Stimulated activated CD4-positive, alpha-beta T cell treated with anti-CD3 and anti-CD28 coated beads, Interleukin-4, amount 100 ng/mL, for 48 hours (primary cell): ENCODE measurements around the gene YTHDC2.
A peak's percentile ranks its signal among the peaks of the same experiment; 100 is the strongest.
"Not testable (repeated sequence)": the region's sequence is repeated elsewhere in the genome, so short reads cannot be mapped to it uniquely, and the experiment has no call there.

ENCODE experiments used
- DNase-seq, 2 donors: peaks; one replicate each; pipeline ENCODE4 v3.0.0-alpha.2; 2020; ENCODE audit warnings: low read depth in 2 of 2

The YTHDC2 gene

DNA sequence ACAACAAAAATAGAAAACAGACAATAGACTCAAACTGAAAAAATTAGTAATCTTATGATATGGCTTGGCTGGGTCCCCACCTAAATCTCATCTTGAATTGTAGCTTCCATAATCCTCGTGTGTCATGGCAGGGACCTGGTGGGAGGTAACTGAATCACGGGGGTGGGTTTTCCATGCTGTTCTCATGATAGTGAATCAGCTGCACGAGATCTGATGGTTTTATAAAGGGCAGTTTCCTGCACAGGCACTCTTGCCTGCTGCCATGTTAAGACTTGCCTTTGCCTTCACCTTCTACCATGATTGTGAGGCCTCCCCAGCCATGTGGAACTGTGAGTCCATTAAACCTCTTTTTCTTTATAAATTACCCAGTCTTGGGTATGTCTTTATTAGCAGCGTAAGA is 89.8 kb downstream of the YTHDC2 start:
- DNase-seq, result not testable (repeated sequence)

DNA sequence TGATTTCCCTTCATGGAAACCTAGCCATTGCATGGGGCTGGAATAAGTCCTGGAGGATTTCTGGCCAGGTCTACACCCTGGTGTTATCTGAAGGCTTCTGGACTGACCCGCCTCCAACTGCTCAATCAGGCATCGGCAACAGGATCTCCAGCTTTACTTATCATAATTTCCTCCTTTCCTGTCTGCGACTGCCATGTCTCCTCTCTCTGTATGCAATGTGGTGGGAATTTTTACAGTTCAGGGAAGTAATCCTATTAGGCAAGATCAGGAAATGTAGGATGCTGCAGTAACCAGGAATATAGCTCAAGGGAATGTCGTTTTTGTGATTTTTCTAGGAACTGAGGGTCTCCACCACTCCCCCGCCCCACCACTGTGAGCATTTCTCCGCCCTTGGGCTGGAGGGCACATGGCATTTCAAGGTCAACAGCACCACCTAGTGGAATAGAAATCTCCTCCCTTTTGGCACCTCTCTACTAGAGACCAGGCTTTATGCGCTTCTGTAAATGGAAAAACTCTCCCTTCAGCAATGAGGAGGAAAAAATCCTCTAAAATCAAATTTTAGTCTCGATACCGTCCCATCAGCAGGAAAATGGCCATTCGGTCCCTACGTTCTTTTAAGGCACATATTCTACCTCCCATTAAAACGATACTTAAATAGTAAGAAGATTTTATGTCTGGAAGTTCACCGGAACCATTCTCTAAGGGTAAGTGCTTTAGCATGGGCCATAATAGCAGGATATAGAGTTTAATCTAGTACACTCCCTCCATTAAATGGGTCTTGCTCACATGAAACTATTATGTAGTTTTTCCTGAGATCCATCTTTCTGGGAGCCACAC is 93.0 kb downstream of the YTHDC2 start:
- DNase-seq, result peak; percentile 4 to 15

DNA sequence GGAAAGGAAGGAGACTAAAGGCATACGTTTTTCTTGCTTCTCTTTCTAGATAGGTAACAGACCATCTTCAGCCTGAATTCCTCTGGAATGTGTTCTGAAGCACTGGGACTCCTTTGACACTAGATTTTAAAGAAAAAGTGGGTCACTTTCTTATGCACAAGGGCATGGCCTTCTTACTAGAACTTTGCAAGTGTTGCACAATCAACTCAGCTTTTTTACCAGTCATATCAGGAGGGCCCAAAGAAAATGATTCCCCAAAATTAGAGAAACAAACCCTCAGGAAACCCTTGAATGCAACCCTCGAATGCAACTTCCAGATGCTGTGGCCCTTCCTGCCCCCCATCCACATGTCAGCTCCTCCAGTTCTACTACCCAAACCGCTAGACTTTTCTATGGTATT is 93.9 kb downstream of the YTHDC2 start:
- no peak for DNase-seq

DNA sequence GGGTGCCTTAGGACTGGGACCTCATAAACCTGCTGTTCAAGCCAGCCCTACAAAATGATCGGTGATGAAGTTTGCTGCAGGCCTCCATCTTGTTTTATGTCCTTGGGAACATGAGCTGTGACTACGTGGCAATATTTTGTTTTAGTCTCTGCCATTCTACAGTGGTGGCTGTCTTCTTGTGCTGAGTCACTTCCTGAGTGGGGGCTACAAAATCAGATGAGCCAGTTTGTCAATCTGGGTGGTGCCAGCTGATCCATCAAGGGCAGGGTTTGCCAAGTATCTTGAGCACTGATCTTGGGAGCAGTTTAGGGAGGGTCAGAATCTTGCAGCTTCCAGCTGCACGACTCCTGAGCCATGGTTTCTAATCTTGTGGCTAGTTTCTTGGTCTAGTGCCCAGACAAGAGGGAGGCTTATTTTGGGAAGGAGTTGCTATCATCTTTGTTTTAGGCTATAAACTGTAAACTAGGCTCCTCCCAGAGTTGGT is 94.7 kb downstream of the YTHDC2 start:
- DNase-seq, result no peak

DNA sequence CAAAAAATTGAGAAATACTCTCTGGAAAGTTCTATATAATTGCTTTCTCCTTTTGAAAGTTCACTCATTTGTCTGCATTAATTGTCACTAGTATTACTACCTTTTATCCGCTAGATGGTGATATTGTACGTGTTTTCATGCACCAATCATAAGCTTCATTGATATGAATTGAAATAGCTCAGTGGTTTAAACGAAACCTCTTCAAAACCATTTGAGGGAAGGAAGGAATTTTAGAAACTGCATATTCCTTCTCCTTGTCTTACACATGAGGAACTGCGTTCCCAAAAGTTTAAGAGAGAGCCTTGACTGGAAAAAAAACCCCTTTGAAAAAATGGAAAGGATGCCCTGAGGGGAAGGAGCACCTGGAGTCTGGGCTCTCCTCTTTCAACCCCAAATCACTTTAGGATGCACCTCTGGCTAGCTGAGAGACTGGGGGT is 98.6 kb downstream of the YTHDC2 start:
- DNase-seq, result no peak

DNA sequence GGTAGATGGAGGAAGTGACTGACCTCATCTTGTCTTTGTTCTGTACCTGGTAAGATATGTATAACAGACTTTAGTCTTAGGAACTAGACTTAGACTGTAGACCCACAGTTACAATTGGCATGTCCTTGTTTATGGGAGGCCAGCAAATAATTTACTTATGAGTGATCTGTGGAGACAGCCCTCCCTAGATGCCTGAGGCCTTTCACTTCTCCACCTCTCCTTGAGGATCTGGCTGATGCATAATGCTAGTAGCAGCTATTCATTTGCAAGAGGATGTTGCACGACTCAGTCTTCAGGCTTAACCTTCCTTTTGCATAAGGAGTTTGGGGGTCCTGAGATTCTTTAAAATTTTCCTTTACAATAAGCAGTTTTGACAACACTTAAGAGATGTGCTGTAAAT is 100.7 kb downstream of the YTHDC2 start:
- DNase-seq, result no peak

DNA sequence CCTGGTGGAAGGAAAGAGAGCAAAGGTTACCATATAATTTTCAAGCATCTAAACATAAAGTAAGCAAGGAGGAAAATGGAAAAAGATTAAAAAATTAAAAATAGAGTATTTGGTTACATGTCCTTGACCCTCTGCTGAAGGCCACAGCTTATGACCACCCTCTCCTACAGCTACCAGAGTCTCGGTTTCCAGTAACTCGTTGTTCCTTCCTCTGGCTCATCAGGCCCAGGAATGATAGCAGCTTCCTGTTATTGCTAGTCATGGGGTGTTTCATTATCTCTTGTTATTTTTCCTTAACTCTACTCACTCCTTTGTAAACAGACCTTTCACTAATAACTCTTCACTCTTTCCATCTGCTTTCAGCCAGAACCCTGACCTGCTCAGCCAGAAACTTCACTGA is 102.2 kb downstream of the YTHDC2 start:
- no peak for DNase-seq

DNA sequence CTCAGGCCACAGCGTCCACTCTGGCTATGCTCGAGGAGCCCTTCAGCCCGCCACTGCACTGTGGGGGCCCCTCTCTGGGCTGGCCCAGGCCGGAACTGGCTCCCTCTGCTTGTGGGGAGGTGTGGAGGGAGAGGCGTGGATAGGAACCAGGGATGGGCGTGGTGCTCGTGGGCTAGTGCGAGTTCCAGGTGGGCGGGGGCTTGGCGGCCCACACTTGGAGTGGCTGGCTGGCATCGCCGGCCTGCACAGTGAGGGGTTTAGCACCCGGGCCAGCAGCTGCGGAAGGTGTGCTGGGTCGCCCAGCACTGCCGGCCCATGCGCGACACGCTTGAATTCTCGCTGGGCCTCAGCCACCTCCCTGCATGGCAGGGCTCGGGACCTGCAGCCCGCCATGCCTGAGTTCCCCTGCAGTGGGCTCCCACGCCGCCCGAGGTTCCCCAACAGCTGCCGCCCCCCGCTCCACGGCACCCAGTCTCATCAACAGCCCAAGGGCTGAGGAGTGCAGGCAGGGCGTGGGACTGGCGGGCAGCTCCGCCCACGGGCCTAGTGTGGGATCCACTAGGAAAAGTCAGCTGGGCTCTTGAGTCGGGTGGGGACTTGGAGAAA is 103.8 kb downstream of the YTHDC2 start:
- DNase-seq, result no peak

DNA sequence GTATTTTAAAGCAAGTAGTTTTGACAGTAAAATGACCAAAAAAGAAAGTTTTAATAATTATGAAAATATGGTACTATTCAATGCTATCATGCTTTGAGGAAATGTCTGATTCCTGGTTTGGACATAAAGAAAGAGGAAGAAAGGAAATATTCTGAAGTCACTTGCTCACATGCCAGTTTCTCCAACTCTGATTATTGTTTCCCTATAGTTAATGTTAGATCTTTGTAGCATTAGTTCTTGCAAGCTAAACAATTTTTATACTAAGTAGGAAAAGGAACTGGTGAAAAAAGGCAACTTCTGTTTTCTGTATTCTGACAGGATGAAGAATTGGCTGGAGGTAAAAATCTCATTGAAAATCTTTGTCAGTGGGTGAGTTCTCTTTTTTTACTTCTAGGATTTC is 119.5 kb downstream of the YTHDC2 start:
- no peak for DNase-seq

DNA sequence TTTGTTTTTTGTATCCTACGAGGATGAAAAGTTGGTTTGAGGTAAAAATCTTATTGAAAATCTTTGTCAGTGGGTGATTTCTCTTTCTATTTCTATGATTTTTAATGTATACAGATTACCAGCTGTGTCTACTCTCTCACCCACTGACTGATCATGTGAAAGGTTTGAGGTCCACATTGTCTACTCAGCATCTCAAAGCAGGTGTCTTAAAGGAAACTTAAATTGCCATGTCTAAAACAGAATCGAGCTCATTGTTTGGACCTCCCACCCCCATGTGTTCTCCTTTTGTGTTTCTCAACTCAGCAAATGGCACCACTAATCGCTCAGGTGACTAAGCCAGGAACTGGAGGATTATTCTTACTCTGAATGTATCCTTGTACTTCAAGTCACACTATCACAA is 121.5 kb downstream of the YTHDC2 start:
- no peak for DNase-seq

DNA sequence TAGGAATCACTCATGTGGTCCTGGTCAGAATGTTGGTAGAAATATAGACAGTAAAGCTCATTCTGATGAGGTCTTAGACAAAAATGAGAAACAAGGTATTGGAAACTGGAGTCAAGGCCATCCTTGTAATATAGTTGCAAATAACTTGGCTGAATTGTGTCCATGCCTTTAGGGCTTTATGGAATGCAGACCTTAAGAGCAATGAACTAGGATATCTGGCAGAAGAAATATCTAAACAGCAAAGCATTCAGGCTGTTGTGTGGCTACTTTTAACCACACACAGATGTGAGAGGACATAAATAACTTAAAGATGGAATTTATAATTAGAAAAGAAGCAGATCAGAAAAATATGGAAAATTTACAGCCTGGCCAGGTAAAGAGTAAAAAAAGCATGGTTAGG is 128.2 kb downstream of the YTHDC2 start:
- no peak for DNase-seq
